Left renal pelvis (tissue), 4 donors: ENCODE measurements around the gene TDRD7. TPM values are rescaled to one million over a fixed set of nuclear protein-coding genes. Genes with fewer than 3 reads are reported as not detected.

Source experiments
- DNase-seq, 4 donors: peaks; one replicate each; pipeline ENCODE4 v3.0.0-alpha.2; 2013; ENCODE audit warnings: low read depth in 4 of 4, low spot score in 3 of 4
- polyA plus RNA-seq, 4 donors: library from polyadenylated mRNA; unstranded; fragments of 120-200 nt; gene quantifications; one replicate each; pipeline ENCODE4 v1.2.1, GENCODE V29; 2013; ENCODE audit not compliant: insufficient read length in 4 of 4

TDRD7 gene
- polyA plus RNA-seq, 4 donors, result 4.0 to 8.8 (median 7.5) TPM

- no peak for DNase-seq
Measured at GRCh38 chr9:97524424-97524823, 112.5 kb downstream of the TDRD7 start.

GRCh38 chr9:97525451-97525850 is 113.6 kb downstream of the TDRD7 start:
- DNase-seq, result no peak

- DNase-seq, result no peak
Measured at GRCh38 chr9:97526895-97527575, 115.1 kb downstream of the TDRD7 start.

GRCh38 chr9:97527626-97528528 is 116.0 kb downstream of the TDRD7 start:
- DNase-seq, result peak in 1 of 4 donors; percentile 33

GRCh38 chr9:97528529-97529230 is 116.8 kb downstream of the TDRD7 start:
- DNase-seq, result no peak

GRCh38 chr9:97529363-97530076 is 117.6 kb downstream of the TDRD7 start:
- DNase-seq, result no peak

- no peak for DNase-seq
Measured at GRCh38 chr9:97531888-97532376, 120.0 kb downstream of the TDRD7 start.

- no peak for DNase-seq
Measured at GRCh38 chr9:97534185-97534584, 122.3 kb downstream of the TDRD7 start.

- DNase-seq, result no peak
Measured at GRCh38 chr9:97534961-97535594, 123.2 kb downstream of the TDRD7 start.

- no peak for DNase-seq
Measured at GRCh38 chr9:97535771-97536170, 123.9 kb downstream of the TDRD7 start.

GRCh38 chr9:97536480-97536879 is 124.6 kb downstream of the TDRD7 start:
- no peak for DNase-seq

GRCh38 chr9:97543561-97543960 is 131.7 kb downstream of the TDRD7 start:
- no peak for DNase-seq

- no peak for DNase-seq
Measured at GRCh38 chr9:97545486-97545885, 133.6 kb downstream of the TDRD7 start.

Other genes with a start within 250 kb of the TDRD7 start
- 10 to 100 TPM in 2 of 4 donors, 1 to 10 TPM in 2; 8.6 to 30.7 (median 13.0) TPM for gene CCDC180, start 104.4 kb upstream of the TDRD7 start, polyA plus RNA-seq
- 1 to 10 TPM; 1.6 to 10.0 (median 2.4) TPM for gene TMOD1, start 89.6 kb downstream of the TDRD7 start, polyA plus RNA-seq
- gene TSTD2, start 221.3 kb downstream of the TDRD7 start, polyA plus RNA-seq, result 10 to 100 TPM; 27.6 to 40.9 (median 34.1) TPM
- gene NCBP1, start 221.7 kb downstream of the TDRD7 start, polyA plus RNA-seq, result 10 to 100 TPM; 40.0 to 56.1 (median 46.5) TPM